ENCODE data around the gene MSX1.

GRCh38 chr4:4862071-4862551, 2.6 kb downstream of the MSX1 start:
- TF ChIP-seq TAF1 (IDR thresholded peaks at IDR 0.05; ENCODE audit: borderline replicate concordance, insufficient read depth, low read length) (no peak), REST (IDR thresholded peaks at IDR 0.05; ENCODE audit: insufficient read depth in 1 of 2, low read depth in 2 of 2, low read length in 2 of 2) (no peak)

All from PFSK-1 (cell line).